Fibroblast of skin of right quadriceps (primary cell): Measurements from ENCODE around the gene SARDH.

Source experiments
- DNase-seq: peaks from one replicate; pipeline ENCODE4 v3.0.0-alpha.2; 2013

Gene SARDH

GRCh38 chr9:133661846-133662540 lies 76.2 kb downstream of the SARDH start:
- DNase-seq, result no peak

- DNase-seq, result no peak
These were observed 78.6 kb downstream of the SARDH start for GRCh38 chr9:133659516-133659915.

GRCh38 chr9:133658442-133659431 lies 79.4 kb downstream of the SARDH start:
- DNase-seq, result peak; percentile 8

- DNase-seq, result no peak
These were observed 81.0 kb downstream of the SARDH start for GRCh38 chr9:133657120-133657661.

GRCh38 chr9:133656211-133657119 lies 81.7 kb downstream of the SARDH start:
- DNase-seq, result no peak

GRCh38 chr9:133655701-133656100 lies 82.5 kb downstream of the SARDH start:
- no peak for DNase-seq

- no peak for DNase-seq
These were observed 83.2 kb downstream of the SARDH start for GRCh38 chr9:133654736-133655657.

GRCh38 chr9:133653638-133654037 lies 84.5 kb downstream of the SARDH start:
- DNase-seq, result no peak

GRCh38 chr9:133650026-133650425 lies 88.1 kb downstream of the SARDH start:
- no peak for DNase-seq

- DNase-seq, result no peak
These were observed 89.0 kb downstream of the SARDH start for GRCh38 chr9:133649194-133649593.

- no peak for DNase-seq
These were observed 90.2 kb downstream of the SARDH start for GRCh38 chr9:133647765-133648469.

- DNase-seq, result no peak
These were observed 91.0 kb downstream of the SARDH start for GRCh38 chr9:133647148-133647547.

- DNase-seq, result no peak
These were observed 93.0 kb downstream of the SARDH start for GRCh38 chr9:133645021-133645765.

GRCh38 chr9:133643978-133644760 lies 94.0 kb downstream of the SARDH start:
- DNase-seq, result no peak

GRCh38 chr9:133643362-133643755 lies 94.8 kb downstream of the SARDH start:
- no peak for DNase-seq

GRCh38 chr9:133642708-133643361 lies 95.3 kb downstream of the SARDH start:
- DNase-seq, result no peak

- DNase-seq, result no peak
These were observed 96.1 kb downstream of the SARDH start for GRCh38 chr9:133641861-133642595.

GRCh38 chr9:133641396-133641655 lies 96.8 kb downstream of the SARDH start:
- no peak for DNase-seq
